H1 (cell line): ENCODE data around the gene CELF1. TPM values are rescaled to one million over a fixed set of nuclear protein-coding genes. Genes with fewer than 3 reads are reported as not detected.

ENCODE experiments used
- CTCF ChIA-PET: fragments of 300-600 bp; sonication (Branson Sonifier 250); formaldehyde crosslinking; loops from one replicate; lab custom pipeline; 2021; ENCODE audit not compliant: partially characterized antibody; lab: Charles Lee
- POLR2A ChIA-PET: fragments of 300-600 bp; sonication (Branson Sonifier 250); formaldehyde crosslinking; loops from one replicate; lab custom pipeline; 2021; ENCODE audit warnings: inconsistent platforms; ENCODE audit not compliant: partially characterized antibody; lab: Charles Lee
- DNase-seq, 2 experiments: peaks; one replicate each; pipeline versions ENCODE4 v3.0.0 to v3.0.0-alpha.2; 2010 to 2022; ENCODE audit warnings: low spot score in 2 of 2, low read depth in 1 of 2, mixed read lengths in 1 of 2
- FAIRE-seq: peaks from 2 replicates; lab custom pipeline; 2011; peaks lifted over from hg19 to GRCh38; lab: Jason Lieb, UNC
- H2AFZ ChIP-seq: 2 replicates; pipeline ENCODE4 v1.8.1; 2012; ENCODE audit warnings: low read length, inconsistent platforms
- H2AK5ac ChIP-seq: 2 replicates; pipeline ENCODE4 v1.6.1; 2013; ENCODE audit warnings: low read depth, low read length
- H2BK120ac ChIP-seq: replicated peaks from 2 replicates; pipeline ENCODE3; 2013; ENCODE audit warnings: low read depth, low read length, inconsistent platforms
- H2BK12ac ChIP-seq: 2 replicates; pipeline ENCODE4 v1.6.1; 2013; ENCODE audit warnings: low read depth, low read length
- H2BK15ac ChIP-seq: 2 replicates; pipeline ENCODE4 v1.6.1; 2013; ENCODE audit warnings: low read length
- H2BK20ac ChIP-seq: 2 replicates; pipeline ENCODE4 v1.6.1; 2013; ENCODE audit warnings: low read length
- H2BK5ac ChIP-seq: 2 replicates; pipeline ENCODE4 v1.6.1; 2013; ENCODE audit warnings: low read depth, low read length
- H3K14ac ChIP-seq: 2 replicates; pipeline ENCODE4 v1.6.1; 2013; ENCODE audit warnings: inconsistent platforms; ENCODE audit not compliant: insufficient read length
- H3K18ac ChIP-seq: 2 replicates; pipeline ENCODE4 v1.6.1; 2013; ENCODE audit warnings: low read length; ENCODE audit errors: extremely low read depth
- H3K23ac ChIP-seq: 2 replicates; pipeline ENCODE4 v1.6.1; 2013; ENCODE audit warnings: inconsistent platforms; ENCODE audit not compliant: insufficient read length
- H3K23me2 ChIP-seq: 2 replicates; pipeline ENCODE4 v1.6.1; 2013; ENCODE audit warnings: low read depth, low read length
- H3K27ac ChIP-seq: 2 replicates; pipeline ENCODE4 v1.6.1; 2011; ENCODE audit warnings: low read depth, low read length, inconsistent platforms
- H3K27me3 ChIP-seq, 4 experiments: replicated peaks in 1 of 4; 1 replicate in 1 of 4; 2 replicates in 3 of 4; pipeline versions ENCODE4 v1.6.1 to v1.8.1; 2011 to 2013; ENCODE audit warnings: low read length in 3 of 4, mild to moderate bottlenecking in 3 of 4, inconsistent platforms in 2 of 4, mixed read lengths in 2 of 4, moderate library complexity in 1 of 4; ENCODE audit not compliant: control insufficient read depth in 3 of 4, insufficient read depth in 3 of 4; ENCODE audit errors: extremely low read depth in 1 of 4
- H3K36me3 ChIP-seq, 4 experiments: 2 replicates each; pipeline versions ENCODE4 v1.6.1 to v1.8.1; 2011 to 2013; ENCODE audit warnings: mild to moderate bottlenecking in 4 of 4, low read length in 3 of 4, moderate library complexity in 2 of 4, control low read depth in 1 of 4, inconsistent platforms in 1 of 4; ENCODE audit not compliant: insufficient read depth in 4 of 4, control insufficient read depth in 2 of 4
- H3K4ac ChIP-seq: replicated peaks from 2 replicates; pipeline ENCODE3; 2013; ENCODE audit warnings: low read length, low read depth, mixed read lengths, inconsistent platforms; ENCODE audit not compliant: insufficient read length
- H3K4me1 ChIP-seq, 4 experiments: replicated peaks in 1 of 4; 1 replicate in 1 of 4; 2 replicates in 3 of 4; pipeline versions ENCODE4 v1.6.1 to v1.8.1; 2011 to 2013; ENCODE audit warnings: low read length in 3 of 4, inconsistent platforms in 2 of 4, mixed read lengths in 1 of 4; ENCODE audit not compliant: insufficient read depth in 4 of 4, control insufficient read depth in 3 of 4
- H3K4me2 ChIP-seq, 2 experiments: 2 replicates each; pipeline versions ENCODE4 v1.6.1 to v1.8.1; 2011 to 2013; ENCODE audit warnings: low read depth in 2 of 2, low read length in 2 of 2, control low read depth in 1 of 2, inconsistent platforms in 1 of 2, mild to moderate bottlenecking in 1 of 2; ENCODE audit not compliant: insufficient read depth in 1 of 2
- H3K4me3 ChIP-seq, 4 experiments: fragments of 200-600, 300-600 bp in 1 of 4; sonication (generic), shearing (Covaris generic), sonication (Bioruptor Twin) in 1 of 4; 2 replicates each; pipeline versions ENCODE4 v1.5.1 to v1.8.1; 2011 to 2016; ENCODE audit warnings: low read length in 4 of 4, low read depth in 3 of 4, control low read depth in 2 of 4, inconsistent platforms in 2 of 4, mild to moderate bottlenecking in 2 of 4, mixed read lengths in 1 of 4, moderate library complexity in 1 of 4; ENCODE audit not compliant: insufficient read depth in 2 of 4; ENCODE audit errors: extremely low read depth in 1 of 4
- H3K56ac ChIP-seq: replicated peaks from 2 replicates; pipeline ENCODE3; 2013; ENCODE audit warnings: low read depth, mild to moderate bottlenecking, mixed read lengths, low read length, inconsistent platforms; ENCODE audit not compliant: insufficient read length
- H3K79me1 ChIP-seq: 2 replicates; pipeline ENCODE4 v1.6.1; 2013; ENCODE audit warnings: low read depth, low read length, control low read depth
- H3K79me2 ChIP-seq, 2 experiments: 2 replicates each; pipeline versions ENCODE4 v1.6.1 to v1.8.1; 2012 to 2013; ENCODE audit warnings: low read length in 2 of 2, mild to moderate bottlenecking in 2 of 2, inconsistent platforms in 1 of 2; ENCODE audit not compliant: insufficient read depth in 2 of 2, control insufficient read depth in 1 of 2
- H3K9ac ChIP-seq, 4 experiments: replicated peaks in 1 of 4; 1 replicate in 1 of 4; 2 replicates in 3 of 4; pipeline versions ENCODE4 v1.6.1 to v1.8.1; 2011 to 2013; ENCODE audit warnings: low read depth in 3 of 4, low read length in 3 of 4, control low read depth in 2 of 4, mild to moderate bottlenecking in 2 of 4, moderate library complexity in 2 of 4, inconsistent platforms in 1 of 4; ENCODE audit errors: extremely low read depth in 1 of 4
- H3K9me3 ChIP-seq, 2 experiments: 2 replicates each; pipeline versions ENCODE4 v1.6.1 to v1.8.1; 2012 to 2013; ENCODE audit warnings: mild to moderate bottlenecking in 2 of 2, moderate library complexity in 2 of 2, control low read depth in 1 of 2, inconsistent platforms in 1 of 2, low read depth in 1 of 2, low read length in 1 of 2, mixed read lengths in 1 of 2; ENCODE audit not compliant: insufficient read depth in 2 of 2
- H4K20me1 ChIP-seq, 2 experiments: replicated peaks in 1 of 2; 2 replicates each; pipeline versions ENCODE3 to v1.8.1; 2011 to 2013; ENCODE audit warnings: inconsistent platforms in 2 of 2, low read length in 2 of 2, mild to moderate bottlenecking in 1 of 2; ENCODE audit not compliant: insufficient read depth in 2 of 2, control insufficient read depth in 1 of 2
- H4K5ac ChIP-seq: 2 replicates; pipeline ENCODE4 v1.6.1; 2013; ENCODE audit warnings: low read length, low read depth, mixed read lengths, inconsistent platforms; ENCODE audit not compliant: insufficient read length
- H4K8ac ChIP-seq: 2 replicates; pipeline ENCODE4 v1.8.0; 2013; ENCODE audit warnings: mild to moderate bottlenecking, moderate library complexity, low read length, inconsistent platforms; ENCODE audit not compliant: insufficient read depth; ENCODE audit errors: extremely low read depth
- H4K91ac ChIP-seq: replicated peaks from 2 replicates; pipeline ENCODE3; 2013; ENCODE audit warnings: low read length, mixed read lengths, inconsistent platforms; ENCODE audit not compliant: insufficient read length
- CEBPB ChIP-seq: IDR thresholded peaks from 2 replicates; pipeline ENCODE4 v1.6.1; 2012; ENCODE audit warnings: low read depth, low read length
- CTBP2 ChIP-seq: IDR thresholded peaks from 2 replicates; pipeline ENCODE4 v1.7.0; 2011; ENCODE audit warnings: borderline replicate concordance, mild to moderate bottlenecking, moderate library complexity, mixed read lengths, low read length; ENCODE audit not compliant: insufficient read depth, insufficient read length
- EZH2 ChIP-seq: fragments of 200-600 bp; sonication (generic); IDR thresholded peaks from 2 replicates; pipeline ENCODE4 v1.7.1; 2012; ENCODE audit warnings: low read depth, mild to moderate bottlenecking, moderate library complexity, low read length, inconsistent platforms; ENCODE audit not compliant: severe bottlenecking
- HDAC2 ChIP-seq, 2 experiments: fragments of 300-600 bp in 1 of 2; sonication (generic) in 1 of 2; IDR thresholded peaks; 2 replicates each; pipeline ENCODE4 v1.6.1; 2011 to 2012; ENCODE audit warnings: low read depth in 2 of 2, low read length in 2 of 2, mild to moderate bottlenecking in 2 of 2, moderate library complexity in 2 of 2, borderline replicate concordance in 1 of 2, inconsistent platforms in 1 of 2
- KDM5A ChIP-seq: fragments of 200-600 bp; IDR thresholded peaks from 2 replicates; pipeline ENCODE4 v1.7.1; 2012; ENCODE audit warnings: mild to moderate bottlenecking, low read length, inconsistent platforms, mixed read lengths
- POU5F1 ChIP-seq: IDR thresholded peaks from 2 replicates; pipeline ENCODE4 v1.6.1; 2011; ENCODE audit warnings: low read depth, mild to moderate bottlenecking, low read length, moderate library complexity
- RAD21 ChIP-seq, 2 experiments: IDR thresholded peaks in 1 of 2; conservative IDR thresholded peaks in 1 of 2; 2 replicates each; pipeline ENCODE4 v1.6.1; 2011; ENCODE audit warnings: low read depth in 2 of 2, low read length in 2 of 2, improper control_type of control experiment in 1 of 2, inconsistent platforms in 1 of 2, mild to moderate bottlenecking in 1 of 2, moderate library complexity in 1 of 2
- RNF2 ChIP-seq: fragments of 200-900, 300-1000 bp; sonication (generic); IDR thresholded peaks from 2 replicates; pipeline ENCODE4 v1.7.1; 2016; ENCODE audit warnings: borderline replicate concordance, low read depth, mild to moderate bottlenecking, antibody characterized with exemption, low read length; ENCODE audit not compliant: poor library complexity, severe bottlenecking; ENCODE audit errors: missing control alignments
- RXRA ChIP-seq: IDR thresholded peaks from 2 replicates; pipeline ENCODE4 v1.6.1; 2011; ENCODE audit warnings: low read depth, mild to moderate bottlenecking, low read length, moderate library complexity; ENCODE audit not compliant: insufficient read depth
- SRF ChIP-seq: IDR thresholded peaks from 2 replicates; pipeline ENCODE4 v1.6.1; 2011; ENCODE audit warnings: mild to moderate bottlenecking, low read depth, low read length, moderate library complexity
- TCF12 ChIP-seq: IDR thresholded peaks from 2 replicates; pipeline ENCODE4 v1.6.1; 2011; ENCODE audit warnings: low read depth, mild to moderate bottlenecking, low read length
- ZNF274 ChIP-seq: IDR thresholded peaks from 2 replicates; pipeline ENCODE4 v1.7.0; 2012; ENCODE audit warnings: low read length, borderline replicate concordance; ENCODE audit errors: extremely low read depth
- WGBS, 2 experiments: shearing (Covaris generic) in 1 of 2; methylation state at CpG; one replicate each; pipeline versions ENCODE4 v1.1.6 to v1.1.7; 2013 to 2015; ENCODE audit warnings: low lambda C conversion rate in 2 of 2, mixed read lengths in 2 of 2, inconsistent platforms in 1 of 2, low coverage in 1 of 2, missing lambda C conversion rate in 1 of 2; ENCODE audit not compliant: insufficient replicate concordance in 2 of 2, insufficient coverage in 1 of 2, insufficient read length in 1 of 2; ENCODE audit errors: extremely low coverage in 1 of 2, missing lambda C conversion rate in 1 of 2; 5-methylcytosine and 5-hydroxymethylcytosine counted together
- polyA plus RNA-seq, 7 experiments: library from polyadenylated mRNA; depleted of rRNA in 3 of 7; stranded (reverse) in 5 of 7; unstranded in 2 of 7; fragments of >200 nt in 5 of 7; fragments of 200-250 nt in 2 of 7; gene quantifications; 1 replicate in 5 of 7; 2 replicates in 1 of 7; 4 replicates in 1 of 7; pipeline versions ENCODE4 v1.2.1 to v1.2.3, GENCODE V29; 2011 to 2013; ENCODE audit warnings: missing spikeins in 2 of 7, mixed read lengths in 2 of 7
- total RNA-seq: library from RNA; stranded (reverse); fragmentation: NEBNext Ultra II Directional; extraction: Animal tissue kit (Norgen Biotek cat#: 25700); gene quantifications from 2 replicates; pipeline ENCODE4 v1.2.1, GENCODE V29; 2021

CELF1 gene
- total and polyA plus RNA-seq, 2 of the 8 experiments (the other 6 are each of a cell fraction or from before 2014, with no cell fraction given) = 131 to 197 TPM

GRCh38 chr11:47512701-47513100 lies 40.2 kb downstream of the CELF1 start:
- H3K9ac ChIP-seq = peak overlapping the region in 1 of 4 experiments; percentile 44; a peak in 1 of 7 replicates

More at GRCh38 chr11:47512701-47513100, 40.2 kb downstream of the CELF1 start:
- H3K4me2 ChIP-seq = no peak overlapping the region; a peak in 1 of 4 replicates
- H3K4me3 ChIP-seq = no peak overlapping the region
- H3K4ac ChIP-seq = no peak overlapping the region
- H3K56ac ChIP-seq = no peak overlapping the region
- H4K8ac ChIP-seq = no peak overlapping the region
- H3K79me2 ChIP-seq = peaks cover 21 to 96% of the 10 kb centered on the region in 2 experiments
- no peak overlapping the region for H2BK15ac ChIP-seq
- no peaks in the 10 kb centered on the region for H3K9me3 ChIP-seq
- H3K18ac ChIP-seq = no peak overlapping the region
- peaks cover 15 to 23% of the 10 kb centered on the region in 2 experiments for H4K20me1 ChIP-seq
- H4K5ac ChIP-seq = no peak overlapping the region
- no peak for DNase-seq
- no peak overlapping the region for H2AFZ ChIP-seq
- no peak overlapping the region for H3K27ac ChIP-seq
- H3K79me1 ChIP-seq = peaks cover 10% of the 10 kb centered on the region; the same call in 1 of the 2 replicates
- WGBS, 2 experiments = 69% methylated on average over 2 of the region's 2 CpGs; no CpG with 5 or more reads in 1 of the 2 experiments
- CTCF ChIA-PET = interaction anchor here (0.6 kb wide), 1 partner anchor 12 kb away, joined by 3 read pairs; no protein-coding TSS in a partner anchor
- H3K23ac ChIP-seq = no peak overlapping the region
- no peak for TF ChIP-seq SRF
- no peak for TF ChIP-seq POU5F1
- TF ChIP-seq RNF2 = no peak
- TF ChIP-seq RXRA = no peak
- no peak for TF ChIP-seq CEBPB
- TF ChIP-seq ZNF274 = no peak
- TF ChIP-seq EZH2 = no peak
- no peak for TF ChIP-seq HDAC2 (IDR thresholded peaks at IDR 0.05; ENCODE audit: borderline replicate concordance in 1 of 2, low read depth in 2 of 2, low read length in 2 of 2)
- TF ChIP-seq RAD21 (IDR thresholded peaks at IDR 0.05 in 1 of 2, conservative IDR thresholded peaks at IDR 0.05 in 1 of 2; ENCODE audit: low read depth in 2 of 2, low read length in 2 of 2) = no peak
- TF ChIP-seq TCF12 = no peak
- TF ChIP-seq CTBP2 = no peak
- TF ChIP-seq KDM5A = no peak
- peaks cover 4 to 21% (median 14%) of the 10 kb centered on the region in 4 experiments for H3K4me1 ChIP-seq
- H2BK12ac ChIP-seq = no peak overlapping the region
- H2BK120ac ChIP-seq = no peak overlapping the region
- no peak overlapping the region for H2AK5ac ChIP-seq
- H2BK5ac ChIP-seq = no peak overlapping the region
- H3K27me3 ChIP-seq = no peaks in the 10 kb centered on the region
- FAIRE-seq = no peak
- H3K14ac ChIP-seq = no peak overlapping the region
- no peak overlapping the region for H4K91ac ChIP-seq
- no peaks in the 10 kb centered on the region; the same call in 1 of the 2 replicates for H3K23me2 ChIP-seq
- H3K36me3 ChIP-seq = no peaks in the 10 kb centered on the region; a peak in 1 of 8 replicates
- POLR2A ChIA-PET = interaction anchor here (0.6 to 1.7 kb wide), 3 partner anchors 11 to 607 kb away, joined by 3 to 6 read pairs (median 5); partner anchors contain the start of gene CELF1
- no peak overlapping the region for H2BK20ac ChIP-seq
